WI38 (cell line): ENCODE measurements around the gene DMTF1.

ENCODE experiments used
- H3K4me3 ChIP-seq: 2 replicates; pipeline ENCODE4 v1.5.1; 2011; ENCODE audit warnings: low read depth, mild to moderate bottlenecking, control low read depth, low read length
- TF ChIP-seq, protein P1 (sequence below): IDR thresholded peaks from 2 replicates; pipeline ENCODE4 v1.5.1; 2012; ENCODE audit warnings: low read depth, mild to moderate bottlenecking, control low read depth, low read length

DMTF1 gene

DNA sequence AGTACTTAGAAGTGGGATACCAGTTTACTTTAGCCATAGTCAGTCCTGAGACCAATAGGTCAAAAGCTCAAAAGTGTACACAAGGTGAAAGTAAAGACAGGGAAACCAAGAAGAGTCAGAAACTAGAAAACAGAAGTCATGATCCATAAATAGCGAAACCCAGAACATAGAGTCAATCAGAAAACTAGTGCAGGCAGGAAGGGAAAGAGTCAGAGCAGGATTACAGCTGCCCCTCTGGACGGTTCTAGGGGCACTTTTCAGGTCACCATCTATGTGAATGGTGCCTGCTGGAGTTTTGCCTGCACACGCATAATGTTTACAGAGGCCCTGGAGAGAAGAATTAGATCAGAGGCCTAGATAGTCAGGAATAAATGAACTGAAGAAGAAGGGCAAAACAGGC, 22.4 kb upstream of the DMTF1 start:
- H3K4me3 ChIP-seq: no peak overlapping the region
- TF ChIP-seq, protein P1, sequence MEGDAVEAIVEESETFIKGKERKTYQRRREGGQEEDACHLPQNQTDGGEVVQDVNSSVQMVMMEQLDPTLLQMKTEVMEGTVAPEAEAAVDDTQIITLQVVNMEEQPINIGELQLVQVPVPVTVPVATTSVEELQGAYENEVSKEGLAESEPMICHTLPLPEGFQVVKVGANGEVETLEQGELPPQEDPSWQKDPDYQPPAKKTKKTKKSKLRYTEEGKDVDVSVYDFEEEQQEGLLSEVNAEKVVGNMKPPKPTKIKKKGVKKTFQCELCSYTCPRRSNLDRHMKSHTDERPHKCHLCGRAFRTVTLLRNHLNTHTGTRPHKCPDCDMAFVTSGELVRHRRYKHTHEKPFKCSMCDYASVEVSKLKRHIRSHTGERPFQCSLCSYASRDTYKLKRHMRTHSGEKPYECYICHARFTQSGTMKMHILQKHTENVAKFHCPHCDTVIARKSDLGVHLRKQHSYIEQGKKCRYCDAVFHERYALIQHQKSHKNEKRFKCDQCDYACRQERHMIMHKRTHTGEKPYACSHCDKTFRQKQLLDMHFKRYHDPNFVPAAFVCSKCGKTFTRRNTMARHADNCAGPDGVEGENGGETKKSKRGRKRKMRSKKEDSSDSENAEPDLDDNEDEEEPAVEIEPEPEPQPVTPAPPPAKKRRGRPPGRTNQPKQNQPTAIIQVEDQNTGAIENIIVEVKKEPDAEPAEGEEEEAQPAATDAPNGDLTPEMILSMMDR: no peak

DNA sequence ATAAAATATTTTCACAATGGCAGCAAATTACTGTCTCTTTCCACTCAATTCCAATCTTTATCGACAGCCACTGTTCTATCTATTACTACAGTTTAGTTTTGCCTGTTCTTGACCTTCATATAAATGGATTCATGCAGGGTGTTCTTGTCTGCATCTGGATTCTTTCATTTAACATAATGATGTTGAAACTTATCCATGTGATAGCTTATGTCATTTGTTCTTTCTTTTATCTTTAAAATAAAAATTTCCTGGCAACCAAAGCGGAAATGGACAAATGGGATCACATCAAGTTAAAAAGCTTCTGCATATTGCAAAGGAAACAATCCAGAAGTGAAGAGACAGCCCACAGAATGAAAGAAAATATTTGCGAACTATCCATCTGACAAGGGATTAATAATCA, 20.5 kb upstream of the DMTF1 start:
- H3K4me3 ChIP-seq: no peak overlapping the region
- TF ChIP-seq, protein P1: no peak

DNA sequence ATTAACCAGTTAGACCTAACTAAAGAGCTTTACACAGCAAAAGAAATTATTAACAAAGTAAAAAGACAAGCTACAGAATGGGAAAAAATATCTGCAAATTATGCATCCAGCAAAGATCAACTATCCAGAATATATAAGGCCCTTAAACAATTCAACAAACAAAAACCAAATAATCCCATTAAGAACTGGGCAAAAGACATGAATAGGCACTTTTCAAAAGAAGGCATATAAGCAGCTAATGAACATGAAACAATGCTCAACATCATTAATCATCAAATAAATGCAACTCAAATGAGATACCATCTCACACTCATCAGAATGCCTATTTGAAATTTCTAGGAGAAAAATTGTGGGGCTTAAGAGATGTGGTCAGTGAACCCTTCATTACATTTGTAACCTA, 15.0 kb upstream of the DMTF1 start:
- TF ChIP-seq, protein P1: no peak
- H3K4me3 ChIP-seq: no peak overlapping the region

DNA sequence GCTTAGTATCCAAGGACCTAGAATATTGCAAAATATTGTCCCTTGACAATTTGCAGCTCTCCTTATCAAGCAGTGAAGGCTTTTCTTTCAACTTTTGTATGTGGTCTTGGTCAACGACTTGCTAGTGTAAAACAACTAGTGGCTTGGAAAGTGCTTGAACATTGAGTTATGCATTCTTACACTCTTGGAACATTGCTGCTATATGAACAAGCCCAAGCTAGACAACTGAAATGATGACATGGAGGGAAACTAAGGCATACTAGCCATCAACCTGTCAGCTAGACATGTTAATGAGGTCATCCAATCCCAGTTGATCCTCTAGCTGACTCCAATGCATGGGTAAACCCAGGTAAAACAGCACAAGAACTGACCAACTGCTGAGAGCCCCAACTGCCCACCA, 12.7 kb upstream of the DMTF1 start:
- TF ChIP-seq, protein P1: no peak

DNA sequence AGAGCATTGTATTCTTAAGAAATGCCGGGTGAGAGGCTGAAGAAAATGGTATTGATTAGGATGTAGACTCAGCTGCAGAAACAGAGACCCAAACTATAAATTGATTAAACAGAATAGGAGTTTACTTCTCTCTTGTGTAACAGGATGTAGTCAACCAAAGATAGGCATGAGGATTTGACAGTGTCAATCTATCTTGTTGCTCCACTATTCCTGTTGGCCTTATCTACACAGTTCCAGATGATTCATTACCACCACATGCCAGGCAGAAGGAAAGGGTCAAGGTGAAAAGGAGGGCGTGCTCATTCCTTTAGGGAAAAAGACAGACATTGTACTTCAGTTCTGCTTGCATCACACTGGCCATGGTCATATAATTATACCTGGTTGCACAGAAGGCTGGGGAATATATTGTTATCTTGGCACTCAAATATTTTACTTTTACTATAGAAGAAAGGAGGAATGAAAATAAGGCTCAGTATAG, 11.9 kb upstream of the DMTF1 start:
- H3K4me3 ChIP-seq: no peak overlapping the region
- TF ChIP-seq, protein P1: no peak

More for the DNA sequence above, 12.7 kb upstream of the DMTF1 start:
- no peak overlapping the region for H3K4me3 ChIP-seq

DNA sequence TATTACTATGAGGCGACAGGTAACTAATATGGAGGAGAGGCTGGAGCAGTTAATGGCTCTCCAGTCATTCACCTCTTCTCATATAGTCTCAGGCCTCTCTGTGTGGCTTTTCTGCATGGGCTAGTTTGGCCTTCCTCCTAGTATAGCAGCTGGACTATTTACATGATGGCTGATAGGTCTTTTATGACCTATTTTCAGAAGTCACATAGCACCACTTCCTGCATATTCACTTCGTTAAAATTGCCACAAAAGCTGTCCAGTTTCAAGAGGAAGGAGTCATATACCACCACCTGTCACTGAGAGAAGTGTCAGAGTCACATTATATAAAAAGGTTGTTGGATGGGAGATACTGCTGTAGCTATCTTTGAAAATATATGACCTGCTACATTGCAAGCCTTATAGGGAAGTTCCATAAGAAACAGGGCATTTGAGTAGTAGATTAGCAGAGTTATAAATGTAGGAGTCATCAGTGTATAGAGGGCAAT, 8.0 kb upstream of the DMTF1 start:
- H3K4me3 ChIP-seq: no peak overlapping the region

DNA sequence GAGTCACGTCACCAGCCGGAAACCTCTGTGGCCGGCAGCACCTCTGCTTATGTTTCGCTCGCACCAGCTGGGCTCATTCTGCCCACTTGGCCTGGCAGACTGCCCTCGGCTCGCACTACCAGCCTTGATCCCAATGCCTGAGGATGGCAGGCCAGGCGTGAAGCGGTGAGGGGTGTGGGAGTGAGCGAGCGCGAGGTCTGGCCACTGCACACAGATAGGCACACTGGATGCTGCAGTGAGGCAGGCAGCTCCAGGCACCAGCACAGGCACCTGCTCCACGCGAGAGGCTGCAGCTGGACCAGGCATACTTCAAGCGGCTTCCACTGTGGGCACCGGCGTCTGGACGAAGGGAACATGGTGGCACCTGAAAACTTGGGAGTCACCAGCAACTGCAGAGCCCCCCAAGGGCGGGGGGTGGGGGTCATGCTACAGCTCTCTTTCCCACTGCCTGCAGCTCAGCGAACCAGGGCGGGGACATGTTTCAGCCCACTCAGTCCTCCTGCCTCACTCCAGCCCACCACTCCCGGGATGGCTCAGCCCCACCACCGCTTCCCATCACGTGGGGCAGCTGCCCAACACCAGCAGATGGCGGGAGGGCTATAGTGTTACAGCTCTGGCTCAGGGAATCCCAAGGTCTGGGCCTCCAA, 5.4 kb upstream of the DMTF1 start:
- TF ChIP-seq, protein P1: no peak
- H3K4me3 ChIP-seq: no peak overlapping the region

More for the DNA sequence above, 8.0 kb upstream of the DMTF1 start:
- TF ChIP-seq, protein P1: no peak
